Mesendoderm (in vitro differentiated cells): Measurements from ENCODE around the gene CCDC28B.

Experiments
- DNase-seq: peaks from one replicate; pipeline ENCODE4 v3.0.0; 2013
- H2AK5ac ChIP-seq: 2 replicates; pipeline ENCODE4 v1.6.1; 2013; ENCODE audit warnings: low read length, inconsistent platforms
- H2BK120ac ChIP-seq: 2 replicates; pipeline ENCODE4 v1.6.1; 2013; ENCODE audit warnings: low read depth, mild to moderate bottlenecking, low read length, moderate library complexity, mixed read lengths
- H2BK15ac ChIP-seq: replicated peaks from 2 replicates; pipeline ENCODE4 v1.6.1; 2013; ENCODE audit warnings: low read depth, mild to moderate bottlenecking, moderate library complexity
- H2BK5ac ChIP-seq: 2 replicates; pipeline ENCODE4 v1.6.1; 2013; ENCODE audit warnings: low read length, inconsistent platforms
- H3K18ac ChIP-seq: 2 replicates; pipeline ENCODE4 v1.6.1; 2013; ENCODE audit warnings: mild to moderate bottlenecking, low read length, mixed read lengths
- H3K23ac ChIP-seq: one replicate; pipeline ENCODE4 v1.6.1; 2013; ENCODE audit warnings: low read length
- H3K27ac ChIP-seq: 2 replicates; pipeline ENCODE4 v1.5.1; 2013; ENCODE audit warnings: low read depth, mild to moderate bottlenecking, inconsistent platforms, low read length, moderate library complexity
- H3K27me3 ChIP-seq: 2 replicates; pipeline ENCODE4 v1.6.1; 2013; ENCODE audit warnings: low read length, control low read depth, mild to moderate bottlenecking, inconsistent platforms; ENCODE audit not compliant: insufficient read depth, poor library complexity
- H3K36me3 ChIP-seq: 2 replicates; pipeline ENCODE4 v1.6.1; 2013; ENCODE audit warnings: low read length, inconsistent platforms; ENCODE audit not compliant: control insufficient read depth, insufficient read depth
- H3K4ac ChIP-seq: one replicate; pipeline ENCODE4 v1.6.1; 2013; ENCODE audit warnings: low read depth, mild to moderate bottlenecking, low read length, moderate library complexity
- H3K4me1 ChIP-seq: 2 replicates; pipeline ENCODE4 v1.6.1; 2013; ENCODE audit warnings: low read depth, low read length, inconsistent platforms; ENCODE audit not compliant: control insufficient read depth
- H3K4me2 ChIP-seq: 2 replicates; pipeline ENCODE4 v1.6.1; 2013; ENCODE audit warnings: low read length
- H3K4me3 ChIP-seq: 2 replicates; pipeline ENCODE4 v1.5.1; 2013; ENCODE audit warnings: mild to moderate bottlenecking, low read length
- H3K56ac ChIP-seq: one replicate; pipeline ENCODE4 v1.6.1; 2013; ENCODE audit warnings: low read length
- H3K79me1 ChIP-seq: 2 replicates; pipeline ENCODE4 v1.6.1; 2013; ENCODE audit warnings: low read length, inconsistent platforms
- H3K79me2 ChIP-seq: 2 replicates; pipeline ENCODE4 v1.6.1; 2013; ENCODE audit warnings: mild to moderate bottlenecking, low read length; ENCODE audit not compliant: control insufficient read depth, insufficient read depth
- H3K9ac ChIP-seq: 2 replicates; pipeline ENCODE4 v1.6.1; 2013; ENCODE audit warnings: low read length, inconsistent platforms
- H4K5ac ChIP-seq: one replicate; pipeline ENCODE4 v1.6.1; 2013; ENCODE audit warnings: low read length
- H4K8ac ChIP-seq: one replicate; pipeline ENCODE4 v1.6.1; 2013; ENCODE audit warnings: low read depth, mild to moderate bottlenecking, control low read depth, low read length, moderate library complexity
- WGBS: extraction: QIAGEN DNeasy Blood & Tissue Kit; methylation state at CpG from one replicate; pipeline ENCODE4 v1.1.7; 2013; ENCODE audit warnings: low lambda C conversion rate, missing lambda C conversion rate; ENCODE audit not compliant: insufficient coverage; ENCODE audit errors: extremely low coverage; 5-methylcytosine and 5-hydroxymethylcytosine counted together

The CCDC28B gene

GRCh38 chr1:32220746-32221580 lies 20.6 kb downstream of the CCDC28B start:
- H3K9ac ChIP-seq: peak overlapping the region; percentile 85
- peak overlapping the region; percentile 83 for H3K4me3 ChIP-seq
- no peak overlapping the region for H4K5ac ChIP-seq
- peak overlapping the region; percentile 94 for H3K56ac ChIP-seq
- no peak overlapping the region for H3K27ac ChIP-seq
- no peak overlapping the region for H2BK15ac ChIP-seq
- no peak overlapping the region for H3K4ac ChIP-seq
- peak overlapping the region; percentile 11 for H2BK5ac ChIP-seq
- H3K23ac ChIP-seq: peak overlapping the region; percentile 17
- peaks cover 17% of the 10 kb centered on the region for H3K79me1 ChIP-seq
- no peak overlapping the region for H3K18ac ChIP-seq
- peaks cover 8% of the 10 kb centered on the region for H3K36me3 ChIP-seq
- peak overlapping the region; percentile 69 for H3K4me2 ChIP-seq
- DNase-seq: no peak
- no CpG with 5 or more reads among the region's 4 CpGs for WGBS
- no peaks in the 10 kb centered on the region for H3K27me3 ChIP-seq
- no peak overlapping the region for H4K8ac ChIP-seq
- peaks cover 16% of the 10 kb centered on the region for H3K79me2 ChIP-seq
- no peak overlapping the region for H2BK120ac ChIP-seq
- H2AK5ac ChIP-seq: peak overlapping the region; percentile 25
- peaks cover 5% of the 10 kb centered on the region for H3K4me1 ChIP-seq

- no peak overlapping the region for H3K23ac ChIP-seq
- no peak overlapping the region for H3K4ac ChIP-seq
- H4K8ac ChIP-seq: no peak overlapping the region
- H3K27me3 ChIP-seq: no peaks in the 10 kb centered on the region
- no peak overlapping the region for H2AK5ac ChIP-seq
- peak overlapping the region; percentile 7 for H3K27ac ChIP-seq
- H3K4me3 ChIP-seq: peak overlapping the region; percentile 83
- H3K18ac ChIP-seq: peak overlapping the region; percentile 33
- H2BK120ac ChIP-seq: no peak overlapping the region
- H2BK15ac ChIP-seq: no peak overlapping the region
- no peak overlapping the region for H4K5ac ChIP-seq
- H3K4me2 ChIP-seq: peak overlapping the region; percentile 69
- peaks cover 17% of the 10 kb centered on the region for H3K79me1 ChIP-seq
- WGBS: no CpG with 5 or more reads among the region's 13 CpGs
- peaks cover 16% of the 10 kb centered on the region for H3K79me2 ChIP-seq
- H3K56ac ChIP-seq: peak overlapping the region; percentile 94
- peaks cover 5% of the 10 kb centered on the region for H3K4me1 ChIP-seq
- no peak overlapping the region for H2BK5ac ChIP-seq
- peak overlapping the region; percentile 85 for H3K9ac ChIP-seq
- H3K36me3 ChIP-seq: peaks cover 9% of the 10 kb centered on the region
- DNase-seq: no peak
These were observed 21.2 kb downstream of the CCDC28B start for GRCh38 chr1:32221581-32221979.

- no peaks in the 10 kb centered on the region for H3K27me3 ChIP-seq
- no peak within 1 kb of the TSS for H4K5ac ChIP-seq
- peak within 1 kb of the TSS; percentile 17 for H3K23ac ChIP-seq
- peak within 1 kb of the TSS; percentile 94 for H3K56ac ChIP-seq
- H3K27ac ChIP-seq: peak within 1 kb of the TSS; percentile 64
- peaks cover 17% of the 10 kb centered on the region for H3K79me1 ChIP-seq
- H2BK15ac ChIP-seq: no peak within 1 kb of the TSS
- no CpG with 5 or more reads among the region's 46 CpGs for WGBS
- H4K8ac ChIP-seq: no peak within 1 kb of the TSS
- H3K4me2 ChIP-seq: peak within 1 kb of the TSS; percentile 77
- no peak within 1 kb of the TSS for H2BK120ac ChIP-seq
- peak within 1 kb of the TSS; percentile 95 for H3K9ac ChIP-seq
- H2BK5ac ChIP-seq: peak within 1 kb of the TSS; percentile 64
- peak; percentile 98 for DNase-seq
- H2AK5ac ChIP-seq: peak within 1 kb of the TSS; percentile 25
- H3K4me1 ChIP-seq: peaks cover 5% of the 10 kb centered on the region
- H3K4ac ChIP-seq: peak within 1 kb of the TSS; percentile 49
- peak within 1 kb of the TSS; percentile 93 for H3K4me3 ChIP-seq
- peaks cover 7% of the 10 kb centered on the region for H3K36me3 ChIP-seq
- H3K18ac ChIP-seq: peak within 1 kb of the TSS; percentile 33
- H3K79me2 ChIP-seq: peaks cover 16% of the 10 kb centered on the region
These were observed 21.8 kb downstream of the CCDC28B start, which contains the start of the genes EIF3I and TMEM234 for GRCh38 chr1:32221980-32222755. TSS of gene EIF3I (plus strand) at chr1:32222407. CDS start at chr1:32222442, 35 bp downstream. TSS of gene TMEM234 (minus strand) at chr1:32222353. CDS start at chr1:32222322, 31 bp downstream.

- H3K4me2 ChIP-seq: no peak overlapping the region
- no peak overlapping the region for H3K4me3 ChIP-seq
- peak; percentile 27 for DNase-seq
- no peak overlapping the region for H3K9ac ChIP-seq
- peaks cover 5% of the 10 kb centered on the region for H3K4me1 ChIP-seq
- peaks cover 16% of the 10 kb centered on the region for H3K79me2 ChIP-seq
- no peak overlapping the region for H2AK5ac ChIP-seq
- H3K4ac ChIP-seq: no peak overlapping the region
- peaks cover 17% of the 10 kb centered on the region for H3K79me1 ChIP-seq
- H2BK15ac ChIP-seq: no peak overlapping the region
- H3K36me3 ChIP-seq: peaks cover 13% of the 10 kb centered on the region
- H3K27me3 ChIP-seq: no peaks in the 10 kb centered on the region
- H3K18ac ChIP-seq: no peak overlapping the region
- H2BK120ac ChIP-seq: no peak overlapping the region
- H3K23ac ChIP-seq: no peak overlapping the region
- no peak overlapping the region for H3K27ac ChIP-seq
- H2BK5ac ChIP-seq: no peak overlapping the region
- no peak overlapping the region for H3K56ac ChIP-seq
- WGBS: no CpG with 5 or more reads among the region's 3 CpGs
- no peak overlapping the region for H4K8ac ChIP-seq
- H4K5ac ChIP-seq: no peak overlapping the region
These were observed 23.3 kb downstream of the CCDC28B start for GRCh38 chr1:32223683-32224082.

GRCh38 chr1:32224285-32224684 lies 23.9 kb downstream of the CCDC28B start:
- no peak overlapping the region for H4K8ac ChIP-seq
- no peak overlapping the region for H2BK120ac ChIP-seq
- no peak overlapping the region for H3K9ac ChIP-seq
- no peak overlapping the region for H4K5ac ChIP-seq
- no peak overlapping the region for H3K27ac ChIP-seq
- H3K79me1 ChIP-seq: peaks cover 17% of the 10 kb centered on the region
- H2AK5ac ChIP-seq: no peak overlapping the region
- no peak overlapping the region for H3K23ac ChIP-seq
- H3K56ac ChIP-seq: no peak overlapping the region
- H3K79me2 ChIP-seq: peaks cover 16% of the 10 kb centered on the region
- H3K4ac ChIP-seq: no peak overlapping the region
- no peak overlapping the region for H3K4me3 ChIP-seq
- no peak for DNase-seq
- no peak overlapping the region for H2BK5ac ChIP-seq
- H3K18ac ChIP-seq: no peak overlapping the region
- no peaks in the 10 kb centered on the region for H3K27me3 ChIP-seq
- peaks cover 5% of the 10 kb centered on the region for H3K4me1 ChIP-seq
- H3K4me2 ChIP-seq: no peak overlapping the region
- no CpG with 5 or more reads among the region's 4 CpGs for WGBS
- no peak overlapping the region for H2BK15ac ChIP-seq
- peaks cover 15% of the 10 kb centered on the region for H3K36me3 ChIP-seq
